ENCODE measurements around the gene CAPN2.

DNA sequence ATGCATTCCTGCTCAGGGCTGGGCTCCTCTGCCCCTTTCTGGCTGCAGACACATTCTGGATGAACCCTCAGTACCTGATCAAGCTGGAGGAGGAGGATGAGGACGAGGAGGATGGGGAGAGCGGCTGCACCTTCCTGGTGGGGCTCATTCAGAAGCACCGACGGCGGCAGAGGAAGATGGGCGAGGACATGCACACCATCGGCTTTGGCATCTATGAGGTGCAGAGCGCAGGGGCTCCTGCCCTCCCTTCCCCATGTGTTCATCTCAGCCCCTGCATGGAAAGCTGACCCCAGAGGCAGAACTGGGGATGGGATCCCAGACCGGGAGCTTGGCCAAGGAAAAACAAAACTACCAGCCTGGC, 43.1 kb downstream of the CAPN2 start:
- TF ChIP-seq, protein P1, sequence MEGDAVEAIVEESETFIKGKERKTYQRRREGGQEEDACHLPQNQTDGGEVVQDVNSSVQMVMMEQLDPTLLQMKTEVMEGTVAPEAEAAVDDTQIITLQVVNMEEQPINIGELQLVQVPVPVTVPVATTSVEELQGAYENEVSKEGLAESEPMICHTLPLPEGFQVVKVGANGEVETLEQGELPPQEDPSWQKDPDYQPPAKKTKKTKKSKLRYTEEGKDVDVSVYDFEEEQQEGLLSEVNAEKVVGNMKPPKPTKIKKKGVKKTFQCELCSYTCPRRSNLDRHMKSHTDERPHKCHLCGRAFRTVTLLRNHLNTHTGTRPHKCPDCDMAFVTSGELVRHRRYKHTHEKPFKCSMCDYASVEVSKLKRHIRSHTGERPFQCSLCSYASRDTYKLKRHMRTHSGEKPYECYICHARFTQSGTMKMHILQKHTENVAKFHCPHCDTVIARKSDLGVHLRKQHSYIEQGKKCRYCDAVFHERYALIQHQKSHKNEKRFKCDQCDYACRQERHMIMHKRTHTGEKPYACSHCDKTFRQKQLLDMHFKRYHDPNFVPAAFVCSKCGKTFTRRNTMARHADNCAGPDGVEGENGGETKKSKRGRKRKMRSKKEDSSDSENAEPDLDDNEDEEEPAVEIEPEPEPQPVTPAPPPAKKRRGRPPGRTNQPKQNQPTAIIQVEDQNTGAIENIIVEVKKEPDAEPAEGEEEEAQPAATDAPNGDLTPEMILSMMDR (IDR thresholded peaks at IDR 0.05): no peak
- TF ChIP-seq EZH2 (IDR thresholded peaks at IDR 0.05; ENCODE audit: borderline replicate concordance, insufficient read depth, low read depth, low read length, poor library complexity, severe bottlenecking): no peak
